Measurements from ENCODE around the gene RPL36A.
A peak's percentile ranks its signal among the peaks of the same experiment; 100 is the strongest.

RPL36A gene

GRCh38 chrX:101429934-101430333 is 39.1 kb downstream of the RPL36A start:
- DNase-seq (ENCODE audit: low read depth) = no peak
- no peak for TF ChIP-seq CTCF (IDR thresholded peaks at IDR 0.05; ENCODE audit: insufficient read depth, low read depth, low read length, missing control alignments)

GRCh38 chrX:101430457-101431078 is 39.8 kb downstream of the RPL36A start:
- TF ChIP-seq CTCF (IDR thresholded peaks at IDR 0.05; ENCODE audit: insufficient read depth, low read depth, low read length, missing control alignments) = no peak
- DNase-seq (ENCODE audit: low read depth) = peak; percentile 18
- H3K4me3 ChIP-seq (ENCODE audit: low read depth, low read length) = no peak overlapping the region

More at GRCh38 chrX:101429934-101430333, 39.1 kb downstream of the RPL36A start:
- no peak overlapping the region for H3K4me3 ChIP-seq (ENCODE audit: low read depth, low read length)

GRCh38 chrX:101442085-101442484 is 51.3 kb downstream of the RPL36A start:
- TF ChIP-seq CTCF (IDR thresholded peaks at IDR 0.05; ENCODE audit: insufficient read depth, low read depth, low read length, missing control alignments) = no peak
- DNase-seq (ENCODE audit: low read depth) = no peak
- H3K4me3 ChIP-seq (ENCODE audit: low read depth, low read length) = no peak overlapping the region
